Liver (tissue), 9 donors: ENCODE measurements around the gene MCM10. TPM values are rescaled to one million over a fixed set of nuclear protein-coding genes. Genes with fewer than 3 reads are reported as not detected.

Experiments used
- DNase-seq: peaks from one replicate; pipeline ENCODE4 v3.0.0-alpha.2; 2017; ENCODE audit warnings: low spot score
- H3K27ac ChIP-seq, 2 donors: one replicate each; pipeline ENCODE4 v1.7.0; 2013; ENCODE audit warnings: inconsistent platforms in 2 of 2, low read length in 2 of 2, control low read depth in 1 of 2, low read depth in 1 of 2, mild to moderate bottlenecking in 1 of 2
- H3K27me3 ChIP-seq, 4 donors: one replicate each; pipeline versions ENCODE4 v1.6.1 to v1.7.0; 2013; ENCODE audit warnings: low read length in 3 of 4, inconsistent platforms in 1 of 4, mild to moderate bottlenecking in 1 of 4, moderate library complexity in 1 of 4; ENCODE audit not compliant: control insufficient read depth in 4 of 4, insufficient read depth in 4 of 4
- H3K36me3 ChIP-seq, 4 donors: one replicate each; pipeline versions ENCODE4 v1.6.1 to v1.7.0; 2013; ENCODE audit warnings: low read length in 3 of 4, mild to moderate bottlenecking in 3 of 4, low read depth in 1 of 4, moderate library complexity in 1 of 4; ENCODE audit not compliant: control insufficient read depth in 4 of 4, insufficient read depth in 3 of 4
- H3K4me1 ChIP-seq, 4 donors: one replicate each; pipeline versions ENCODE4 v1.6.1 to v1.7.0; 2013; ENCODE audit warnings: low read length in 3 of 4, mild to moderate bottlenecking in 3 of 4, moderate library complexity in 1 of 4; ENCODE audit not compliant: control insufficient read depth in 4 of 4, insufficient read depth in 4 of 4
- H3K4me3 ChIP-seq, 3 donors: one replicate each; pipeline versions ENCODE4 v1.6.1 to v1.7.0; 2013; ENCODE audit warnings: low read length in 3 of 3, control low read depth in 1 of 3, low read depth in 1 of 3, mild to moderate bottlenecking in 1 of 3
- H3K9ac ChIP-seq, 2 donors: one replicate each; pipeline ENCODE4 v1.7.0; 2013; ENCODE audit warnings: low read length in 2 of 2, mild to moderate bottlenecking in 2 of 2, moderate library complexity in 2 of 2, control low read depth in 1 of 2, low read depth in 1 of 2
- H3K9me3 ChIP-seq, 4 donors: one replicate each; pipeline versions ENCODE4 v1.6.1 to v1.7.0; 2013; ENCODE audit warnings: low read length in 3 of 4; ENCODE audit not compliant: control insufficient read depth in 4 of 4
- CTCF ChIP-seq: fragments of 150-350 bp; IDR thresholded peaks from 2 replicates; pipeline ENCODE4 v1.5.1; 2017; ENCODE audit warnings: improper control_type of control experiment, low read depth, low read length; ENCODE audit not compliant: missing input control
- HNF4A ChIP-seq, 2 donors: conservative IDR thresholded peaks; 2 replicates each; pipeline ENCODE4 v1.6.1; 2016; ENCODE audit warnings: antibody characterized with exemption in 2 of 2, mild to moderate bottlenecking in 2 of 2
- HNF4G ChIP-seq: IDR thresholded peaks from 2 replicates; pipeline ENCODE4 v1.6.1; 2016; ENCODE audit warnings: antibody characterized with exemption
- JUND ChIP-seq, 2 donors: IDR thresholded peaks; 2 replicates each; pipeline ENCODE4 v1.6.1; 2016; ENCODE audit warnings: antibody characterized with exemption in 2 of 2
- NR2F2 ChIP-seq: IDR thresholded peaks from 2 replicates; pipeline ENCODE4 v1.6.1; 2016; ENCODE audit warnings: antibody characterized with exemption
- RAD21 ChIP-seq, 2 donors: IDR thresholded peaks; 2 replicates each; pipeline ENCODE4 v1.6.1; 2016; ENCODE audit warnings: antibody characterized with exemption in 2 of 2, mild to moderate bottlenecking in 2 of 2
- RXRA ChIP-seq, 2 donors: IDR thresholded peaks; 2 replicates each; pipeline ENCODE4 v1.6.1; 2017 to 2018; ENCODE audit warnings: antibody characterized with exemption in 2 of 2, mild to moderate bottlenecking in 1 of 2
- SP1 ChIP-seq: IDR thresholded peaks from 2 replicates; pipeline ENCODE4 v1.6.1; 2018; ENCODE audit warnings: antibody characterized with exemption, mild to moderate bottlenecking
- TAF1 ChIP-seq: conservative IDR thresholded peaks from 2 replicates; pipeline ENCODE4 v1.6.1; 2016; ENCODE audit warnings: antibody characterized with exemption, mild to moderate bottlenecking
- YY1 ChIP-seq: IDR thresholded peaks from 2 replicates; pipeline ENCODE4 v1.6.1; 2016; ENCODE audit warnings: antibody characterized with exemption, mild to moderate bottlenecking
- WGBS: extraction: QIAGEN DNeasy Blood & Tissue Kit; methylation state at CpG from one replicate; pipeline ENCODE4 v1.1.7; 2013; 5-methylcytosine and 5-hydroxymethylcytosine counted together
- polyA plus RNA-seq, 2 donors: library from polyadenylated mRNA; stranded (reverse) in 1 of 2; unstranded in 1 of 2; fragments of 200-250 nt in 1 of 2; fragments of >200 nt in 1 of 2; fragmentation: Nextera tagmentation in 1 of 2; extraction: Ambion mirVana in 1 of 2; gene quantifications; one replicate each; pipeline versions ENCODE4 v1.2.1 to v1.2.3, GENCODE V29; 2013 to 2015
- total RNA-seq, 2 donors: library from RNA; depleted of rRNA; stranded (reverse); fragments of >200 nt; gene quantifications; one replicate each; pipeline ENCODE4 v1.2.3, GENCODE V29; 2014
- TF ChIP-seq, protein P1 (sequence below): IDR thresholded peaks from 2 replicates; pipeline ENCODE4 v1.6.1; 2016; ENCODE audit warnings: antibody characterized with exemption
- TF ChIP-seq, protein P2 (sequence below): IDR thresholded peaks from 2 replicates; pipeline ENCODE4 v1.6.1; 2016; ENCODE audit warnings: antibody characterized with exemption, mild to moderate bottlenecking
- TF ChIP-seq, protein P3 (sequence below): IDR thresholded peaks from 2 replicates; pipeline ENCODE4 v1.6.1; 2016; ENCODE audit warnings: antibody characterized with exemption
- TF ChIP-seq, protein P4 (sequence below): IDR thresholded peaks from 2 replicates; pipeline ENCODE4 v1.6.1; 2016; ENCODE audit warnings: antibody characterized with exemption
- donor health status: healthy.
- donor health status: healthy.
- donor health status: healthy.
- donor health status: healthy.
- donor health status: healthy.

MCM10 gene
- total and polyA plus RNA-seq, 4 donors = under 0.01 to 10.0 (median 0.34) TPM

DNA sequence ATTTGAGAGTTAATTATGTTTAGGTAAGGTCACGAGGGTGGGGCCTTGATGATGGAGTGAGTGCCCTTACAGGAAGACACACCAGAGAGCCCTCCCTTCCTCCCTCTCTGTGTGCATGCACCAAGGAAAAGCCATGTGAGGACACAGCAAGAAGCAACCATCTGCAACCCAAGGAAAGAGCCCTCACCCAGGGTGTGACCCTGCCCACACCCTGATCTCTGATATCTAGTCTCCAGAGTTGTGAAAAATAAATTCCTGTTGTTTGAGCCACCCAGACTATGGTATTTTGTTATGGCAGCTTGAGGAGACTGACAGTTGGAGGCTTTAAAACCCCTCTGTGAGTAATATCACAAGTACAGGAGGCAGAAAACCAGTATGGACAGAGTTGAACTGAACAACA, 15.0 kb upstream of the MCM10 start:
- Histone ChIP-seq H3K27ac (no peak overlapping the region), H3K4me1 (no peaks in the 10 kb centered on the region), H3K9me3 (peaks cover 0 to 3% (median 0%) of the 10 kb centered on the region in 4 donors), H3K36me3 (peaks cover 0 to 8% (median 5%) of the 10 kb centered on the region in 4 donors), H3K9ac (no peak overlapping the region), H3K4me3 (no peak overlapping the region), H3K27me3 (no peaks in the 10 kb centered on the region)
- no peak for DNase-seq
- TF ChIP-seq NR2F2 (no peak), JUND (IDR thresholded peaks at IDR 0.05) (no peak), SP1 (no peak)
- TF ChIP-seq, protein P1, sequence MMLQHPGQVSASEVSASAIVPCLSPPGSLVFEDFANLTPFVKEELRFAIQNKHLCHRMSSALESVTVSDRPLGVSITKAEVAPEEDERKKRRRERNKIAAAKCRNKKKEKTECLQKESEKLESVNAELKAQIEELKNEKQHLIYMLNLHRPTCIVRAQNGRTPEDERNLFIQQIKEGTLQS = no peak
- 95% methylated on average over 1 of the region's 1 CpG for WGBS

GRCh38 chr10:13147161-13147560, 14.2 kb upstream of the MCM10 start:
- TF ChIP-seq RXRA (IDR thresholded peaks at IDR 0.05) (no peak), YY1 (no peak), HNF4A (conservative IDR thresholded peaks at IDR 0.05) (no peak), JUND (IDR thresholded peaks at IDR 0.05) (no peak), TAF1 (no peak), CTCF (no peak), SP1 (no peak), NR2F2 (no peak), HNF4G (no peak), RAD21 (IDR thresholded peaks at IDR 0.05) (no peak)
- TF ChIP-seq, protein P2, sequence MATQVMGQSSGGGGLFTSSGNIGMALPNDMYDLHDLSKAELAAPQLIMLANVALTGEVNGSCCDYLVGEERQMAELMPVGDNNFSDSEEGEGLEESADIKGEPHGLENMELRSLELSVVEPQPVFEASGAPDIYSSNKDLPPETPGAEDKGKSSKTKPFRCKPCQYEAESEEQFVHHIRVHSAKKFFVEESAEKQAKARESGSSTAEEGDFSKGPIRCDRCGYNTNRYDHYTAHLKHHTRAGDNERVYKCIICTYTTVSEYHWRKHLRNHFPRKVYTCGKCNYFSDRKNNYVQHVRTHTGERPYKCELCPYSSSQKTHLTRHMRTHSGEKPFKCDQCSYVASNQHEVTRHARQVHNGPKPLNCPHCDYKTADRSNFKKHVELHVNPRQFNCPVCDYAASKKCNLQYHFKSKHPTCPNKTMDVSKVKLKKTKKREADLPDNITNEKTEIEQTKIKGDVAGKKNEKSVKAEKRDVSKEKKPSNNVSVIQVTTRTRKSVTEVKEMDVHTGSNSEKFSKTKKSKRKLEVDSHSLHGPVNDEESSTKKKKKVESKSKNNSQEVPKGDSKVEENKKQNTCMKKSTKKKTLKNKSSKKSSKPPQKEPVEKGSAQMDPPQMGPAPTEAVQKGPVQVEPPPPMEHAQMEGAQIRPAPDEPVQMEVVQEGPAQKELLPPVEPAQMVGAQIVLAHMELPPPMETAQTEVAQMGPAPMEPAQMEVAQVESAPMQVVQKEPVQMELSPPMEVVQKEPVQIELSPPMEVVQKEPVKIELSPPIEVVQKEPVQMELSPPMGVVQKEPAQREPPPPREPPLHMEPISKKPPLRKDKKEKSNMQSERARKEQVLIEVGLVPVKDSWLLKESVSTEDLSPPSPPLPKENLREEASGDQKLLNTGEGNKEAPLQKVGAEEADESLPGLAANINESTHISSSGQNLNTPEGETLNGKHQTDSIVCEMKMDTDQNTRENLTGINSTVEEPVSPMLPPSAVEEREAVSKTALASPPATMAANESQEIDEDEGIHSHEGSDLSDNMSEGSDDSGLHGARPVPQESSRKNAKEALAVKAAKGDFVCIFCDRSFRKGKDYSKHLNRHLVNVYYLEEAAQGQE = no peak
- TF ChIP-seq, protein P3, sequence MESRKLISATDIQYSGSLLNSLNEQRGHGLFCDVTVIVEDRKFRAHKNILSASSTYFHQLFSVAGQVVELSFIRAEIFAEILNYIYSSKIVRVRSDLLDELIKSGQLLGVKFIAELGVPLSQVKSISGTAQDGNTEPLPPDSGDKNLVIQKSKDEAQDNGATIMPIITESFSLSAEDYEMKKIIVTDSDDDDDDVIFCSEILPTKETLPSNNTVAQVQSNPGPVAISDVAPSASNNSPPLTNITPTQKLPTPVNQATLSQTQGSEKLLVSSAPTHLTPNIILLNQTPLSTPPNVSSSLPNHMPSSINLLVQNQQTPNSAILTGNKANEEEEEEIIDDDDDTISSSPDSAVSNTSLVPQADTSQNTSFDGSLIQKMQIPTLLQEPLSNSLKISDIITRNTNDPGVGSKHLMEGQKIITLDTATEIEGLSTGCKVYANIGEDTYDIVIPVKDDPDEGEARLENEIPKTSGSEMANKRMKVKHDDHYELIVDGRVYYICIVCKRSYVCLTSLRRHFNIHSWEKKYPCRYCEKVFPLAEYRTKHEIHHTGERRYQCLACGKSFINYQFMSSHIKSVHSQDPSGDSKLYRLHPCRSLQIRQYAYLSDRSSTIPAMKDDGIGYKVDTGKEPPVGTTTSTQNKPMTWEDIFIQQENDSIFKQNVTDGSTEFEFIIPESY = no peak
- TF ChIP-seq, protein P4, sequence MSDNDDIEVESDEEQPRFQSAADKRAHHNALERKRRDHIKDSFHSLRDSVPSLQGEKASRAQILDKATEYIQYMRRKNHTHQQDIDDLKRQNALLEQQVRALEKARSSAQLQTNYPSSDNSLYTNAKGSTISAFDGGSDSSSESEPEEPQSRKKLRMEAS = no peak
- TF ChIP-seq, protein P1 = no peak
- peaks cover 0 to 8% (median 4%) of the 10 kb centered on the region in 4 donors for H3K36me3 ChIP-seq
- H3K9me3 ChIP-seq = peaks cover 0 to 3% (median 0%) of the 10 kb centered on the region in 4 donors
- H3K4me3 ChIP-seq = no peak overlapping the region
- no peak overlapping the region for H3K27ac ChIP-seq
- no peak overlapping the region for H3K9ac ChIP-seq
- no peaks in the 10 kb centered on the region for H3K27me3 ChIP-seq
- DNase-seq = no peak
- H3K4me1 ChIP-seq = no peaks in the 10 kb centered on the region
